CD8-positive, alpha-beta memory T cell (primary cell): ENCODE results near the gene ATP11A. TPM values are rescaled to one million over a fixed set of nuclear protein-coding genes. Genes with fewer than 3 reads are reported as not detected.
"Not testable (repeated sequence)": the region's sequence is repeated elsewhere in the genome, so short reads cannot be mapped to it uniquely, and the experiment has no call there.

ENCODE experiments used
- CTCF ChIA-PET: fragments of 350-600 bp; sonication (Branson Sonifier 250); formaldehyde crosslinking; loops from one replicate; lab custom pipeline; 2021; ENCODE audit warnings: antibody characterized with exemption; lab: Charles Lee
- POLR2A ChIA-PET: fragments of 350-600 bp; sonication (Branson Sonifier 250); formaldehyde crosslinking; loops from one replicate; lab custom pipeline; 2021; ENCODE audit warnings: antibody characterized with exemption; lab: Charles Lee
- DNase-seq, 5 donors: peaks; one replicate each; pipeline versions ENCODE4 v3.0.0 to v3.0.0-alpha.2; 2020 to 2022; ENCODE audit warnings: mixed read lengths in 1 of 5
- H3K27ac ChIP-seq: one replicate; pipeline ENCODE4 v1.7.0; 2013; ENCODE audit warnings: low read depth, mild to moderate bottlenecking, low read length, moderate library complexity
- H3K27me3 ChIP-seq: 2 replicates; pipeline ENCODE4 v1.7.0; 2013; ENCODE audit warnings: low read length, mild to moderate bottlenecking; ENCODE audit not compliant: insufficient read depth, poor library complexity, severe bottlenecking
- H3K36me3 ChIP-seq: 2 replicates; pipeline ENCODE4 v1.7.0; 2013; ENCODE audit warnings: mild to moderate bottlenecking, low read length, moderate library complexity; ENCODE audit not compliant: insufficient read depth
- H3K4me1 ChIP-seq: 2 replicates; pipeline ENCODE4 v1.7.0; 2013; ENCODE audit warnings: mild to moderate bottlenecking, low read length, moderate library complexity; ENCODE audit not compliant: insufficient read depth
- H3K4me3 ChIP-seq: 2 replicates; pipeline ENCODE4 v1.7.0; 2013; ENCODE audit warnings: mild to moderate bottlenecking, low read length
- H3K9me3 ChIP-seq: 2 replicates; pipeline ENCODE4 v1.7.0; 2013; ENCODE audit warnings: mild to moderate bottlenecking, low read length
- H3K27ac Mint-ChIP-seq, 8 donors: one replicate each; pipeline ENCODE4 v1.8.0; 2020 to 2021; ENCODE audit warnings: mixed read lengths in 8 of 8, mild to moderate bottlenecking in 6 of 8, inconsistent platforms in 3 of 8, moderate library complexity in 3 of 8
- H3K27me3 Mint-ChIP-seq, 2 donors: one replicate each; pipeline ENCODE4 v1.8.0; 2020 to 2021; ENCODE audit warnings: mixed read lengths in 2 of 2, mild to moderate bottlenecking in 1 of 2, moderate library complexity in 1 of 2
- H3K36me3 Mint-ChIP-seq, 3 donors: one replicate each; pipeline ENCODE4 v1.8.0; 2020 to 2021; ENCODE audit warnings: mixed read lengths in 3 of 3, inconsistent platforms in 1 of 3, mild to moderate bottlenecking in 1 of 3
- H3K4me1 Mint-ChIP-seq, 3 donors: one replicate each; pipeline ENCODE4 v1.8.0; 2020 to 2021; ENCODE audit warnings: mixed read lengths in 3 of 3, inconsistent platforms in 1 of 3, mild to moderate bottlenecking in 1 of 3
- H3K4me3 Mint-ChIP-seq, 7 donors: one replicate each; pipeline ENCODE4 v1.8.0; 2020 to 2021; ENCODE audit warnings: mixed read lengths in 7 of 7, mild to moderate bottlenecking in 6 of 7, moderate library complexity in 4 of 7, inconsistent platforms in 2 of 7
- H3K9me3 Mint-ChIP-seq, 5 donors: one replicate each; pipeline ENCODE4 v1.8.0; 2020 to 2022; ENCODE audit warnings: mixed read lengths in 5 of 5, mild to moderate bottlenecking in 3 of 5, moderate library complexity in 2 of 5, inconsistent platforms in 1 of 5
- polyA plus RNA-seq: library from polyadenylated mRNA; unstranded; fragments of 300-500 nt; fragmentation: Illumina TruSeq; gene quantifications from one replicate; pipeline ENCODE4 v1.2.3, GENCODE V29; 2021
- total RNA-seq, 2 experiments: library from RNA; stranded (reverse); gene quantifications; one replicate each; pipeline ENCODE4 v1.2.3, GENCODE V29; 2021

The ATP11A gene
- total and polyA plus RNA-seq, 3 experiments from 2014 or later, result 4.5 to 34.6 (median 34.0) TPM

DNA sequence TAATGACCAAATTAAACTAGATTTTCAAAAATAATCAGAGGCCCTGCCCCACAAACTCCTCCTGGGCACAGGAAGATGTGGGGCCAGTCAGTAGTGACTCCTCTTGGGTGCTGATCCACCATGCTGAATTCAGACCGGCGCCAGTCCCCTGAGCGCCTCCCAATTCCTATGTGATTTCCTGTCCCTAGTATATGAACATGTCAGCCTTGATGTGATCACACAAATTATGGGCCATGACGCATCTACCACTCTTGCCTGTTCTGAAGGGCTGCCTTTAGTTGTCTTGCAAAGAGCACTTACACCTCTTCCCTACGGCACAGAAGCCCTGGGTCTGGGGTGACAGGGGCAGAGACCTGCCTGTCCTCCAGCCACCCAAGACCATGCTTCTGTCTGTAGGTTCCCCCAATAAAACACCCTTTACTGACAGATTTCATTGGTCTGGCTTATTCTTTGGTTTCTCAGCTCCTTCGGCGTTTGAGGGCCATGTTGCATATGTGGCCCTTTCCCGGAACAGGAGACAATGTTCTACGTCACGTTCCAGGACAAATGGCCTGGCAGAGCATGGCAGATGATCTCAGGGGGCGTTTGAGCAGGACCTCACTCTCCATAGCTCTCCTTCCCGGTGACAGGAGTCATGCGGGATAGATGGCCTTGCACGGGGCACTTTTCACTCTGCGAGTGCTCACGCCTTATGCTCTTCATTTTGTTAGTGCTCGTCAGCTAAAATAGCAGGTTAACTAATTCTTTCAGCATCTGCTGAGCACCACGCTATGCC lies 5.6 kb upstream of the ATP11A start:
- no peak overlapping the region for H3K27ac ChIP-seq
- H3K36me3 Mint-ChIP-seq, result peaks cover 0 to 4% (median 0%) of the 10 kb centered on the region in 3 donors
- H3K27me3 ChIP-seq, result no peaks in the 10 kb centered on the region
- POLR2A ChIA-PET, result no interaction called here
- peaks cover 0 to 3% of the 10 kb centered on the region in 2 donors for H3K27me3 Mint-ChIP-seq
- H3K9me3 ChIP-seq, result no peaks in the 10 kb centered on the region
- peak overlapping the region in 2 of 8 donors; percentile 35 to 58 for H3K27ac Mint-ChIP-seq
- DNase-seq, result no peak
- peaks cover 12% of the 10 kb centered on the region for H3K4me1 ChIP-seq
- H3K4me1 Mint-ChIP-seq, result peaks cover 13 to 19% (median 14%) of the 10 kb centered on the region in 3 donors
- H3K4me3 Mint-ChIP-seq, result peak overlapping the region in 1 of 7 donors; percentile 28
- no peaks in the 10 kb centered on the region for H3K36me3 ChIP-seq
- CTCF ChIA-PET, result no interaction called here
- no peaks in the 10 kb centered on the region for H3K9me3 Mint-ChIP-seq
- no peak overlapping the region for H3K4me3 ChIP-seq

DNA sequence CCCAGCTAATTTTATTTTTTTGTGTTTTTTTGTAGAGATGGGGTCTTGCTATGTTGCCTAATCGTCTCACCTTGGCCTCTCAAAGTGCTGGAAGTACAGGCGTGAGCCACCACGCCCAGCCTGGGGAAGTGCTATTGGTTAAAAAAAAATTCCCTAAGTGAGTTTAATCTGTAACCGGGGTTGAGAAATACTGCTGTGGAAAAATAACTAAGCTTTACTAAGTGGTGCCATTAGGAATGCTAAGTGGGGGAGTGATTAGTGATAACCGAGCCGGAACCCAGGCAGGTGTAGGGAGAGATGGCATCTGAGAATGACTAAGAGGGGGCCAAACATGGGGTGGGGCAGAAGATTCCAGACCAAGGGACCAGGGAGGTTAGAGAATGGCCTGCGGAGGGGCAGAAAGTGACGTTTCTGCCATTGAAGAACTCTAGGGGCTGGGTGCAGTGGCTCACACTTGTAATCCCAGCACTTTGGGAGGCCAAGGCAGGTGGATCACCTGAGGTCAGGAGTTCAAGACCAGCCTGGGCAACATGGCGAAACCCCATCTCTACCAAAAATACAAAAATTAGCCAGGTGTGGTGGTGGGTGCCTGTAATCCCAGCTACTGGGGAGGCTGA lies 4.5 kb upstream of the ATP11A start:
- H3K36me3 Mint-ChIP-seq, H3K36me3 ChIP-seq, H3K4me3 ChIP-seq, H3K27ac Mint-ChIP-seq, POLR2A ChIA-PET, H3K27ac ChIP-seq, H3K9me3 Mint-ChIP-seq, CTCF ChIA-PET, H3K27me3 Mint-ChIP-seq, H3K9me3 ChIP-seq, H3K27me3 ChIP-seq, DNase-seq: not testable (repeated sequence)
- peaks cover 12% of the 10 kb centered on the region for H3K4me1 ChIP-seq
- peaks cover 13 to 19% (median 16%) of the 10 kb centered on the region in 3 donors for H3K4me1 Mint-ChIP-seq
- H3K4me3 Mint-ChIP-seq, result peak overlapping the region in 1 of 7 donors; percentile 60

DNA sequence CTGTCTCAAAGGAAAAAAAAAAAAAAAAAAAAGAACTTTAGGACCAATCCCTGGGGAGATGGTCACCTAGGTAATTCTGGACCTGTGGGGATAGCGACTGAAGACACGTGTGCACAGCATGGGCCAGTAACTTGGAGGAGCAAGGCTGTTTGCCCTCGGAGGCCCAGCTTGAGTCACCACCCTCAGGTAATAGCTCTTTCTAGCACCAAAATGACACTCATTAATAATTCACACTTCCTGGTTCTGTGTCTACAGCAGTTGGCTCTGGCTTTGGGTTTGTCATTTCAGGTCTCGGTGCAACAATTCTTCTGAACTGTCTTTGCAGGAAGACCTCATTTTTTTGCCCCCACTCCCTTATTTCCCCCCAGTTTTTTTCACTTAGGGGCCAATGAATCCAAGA lies 3.9 kb upstream of the ATP11A start:
- Mint-ChIP-seq H3K27me3 (no peaks in the 10 kb centered on the region), H3K4me3 (no peak overlapping the region), H3K36me3 (peaks cover 0 to 9% (median 0%) of the 10 kb centered on the region in 3 donors), H3K9me3 (no peaks in the 10 kb centered on the region), H3K4me1 (peaks cover 15 to 23% (median 19%) of the 10 kb centered on the region in 3 donors), H3K27ac (peak overlapping the region in 2 of 8 donors; percentile 57 to 58)
- Histone ChIP-seq H3K27ac (no peak overlapping the region), H3K9me3 (no peaks in the 10 kb centered on the region), H3K4me1 (peaks cover 12% of the 10 kb centered on the region), H3K4me3 (no peak overlapping the region), H3K27me3 (no peaks in the 10 kb centered on the region), H3K36me3 (no peaks in the 10 kb centered on the region)
- DNase-seq, result no peak
- CTCF ChIA-PET, result no interaction called here
- POLR2A ChIA-PET, result no interaction called here

DNA sequence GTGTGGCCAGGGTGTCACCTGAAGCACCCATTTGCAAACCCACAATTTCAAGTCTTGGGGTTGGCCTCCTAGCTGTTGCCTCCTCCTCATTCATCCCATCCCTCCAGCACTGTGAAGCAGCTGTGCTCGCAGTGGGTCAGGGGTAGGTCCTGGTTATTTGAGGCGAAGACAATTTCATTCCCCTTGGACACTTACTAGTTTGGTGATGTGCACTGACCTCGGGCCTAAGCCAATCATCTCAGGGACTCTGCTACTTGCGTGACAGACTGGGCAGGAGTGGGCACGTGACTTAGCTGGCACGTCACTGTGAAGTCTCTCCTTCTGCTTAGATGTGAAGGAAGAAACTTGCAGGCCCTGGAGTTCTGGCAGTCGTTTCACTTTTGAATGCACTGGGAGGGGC lies 3.5 kb upstream of the ATP11A start:
- Mint-ChIP-seq H3K9me3 (no peaks in the 10 kb centered on the region), H3K36me3 (peaks cover 0 to 9% (median 0%) of the 10 kb centered on the region in 3 donors), H3K27ac (peak overlapping the region in 1 of 8 donors; percentile 46), H3K27me3 (no peaks in the 10 kb centered on the region), H3K4me1 (peaks cover 18 to 27% (median 24%) of the 10 kb centered on the region in 3 donors), H3K4me3 (no peak overlapping the region)
- Histone ChIP-seq H3K27me3 (no peaks in the 10 kb centered on the region), H3K36me3 (no peaks in the 10 kb centered on the region), H3K4me3 (no peak overlapping the region), H3K4me1 (peaks cover 17% of the 10 kb centered on the region), H3K27ac (no peak overlapping the region), H3K9me3 (no peaks in the 10 kb centered on the region)
- ChIA-PET CTCF (no interaction called here), POLR2A (no interaction called here)
- DNase-seq, result no peak

DNA sequence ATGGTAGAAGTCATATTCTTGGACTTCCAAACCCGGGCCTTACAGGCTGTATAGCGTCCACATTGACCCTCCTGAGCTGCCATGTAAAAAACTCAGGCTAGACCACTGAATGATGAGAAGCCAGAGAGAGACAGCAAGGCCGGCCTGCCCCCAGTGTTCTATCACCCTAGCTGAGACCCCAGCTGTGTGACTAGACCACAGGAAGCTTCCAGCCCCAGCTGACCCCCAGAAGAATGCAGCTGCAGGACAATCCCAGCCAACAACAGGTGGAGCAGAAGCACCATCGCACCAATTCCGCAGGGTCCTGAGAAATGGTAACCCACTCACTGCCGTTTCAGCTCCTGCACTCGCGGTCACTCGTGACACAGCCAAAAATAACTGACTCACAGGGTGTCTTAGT lies 2.9 kb upstream of the ATP11A start:
- peak overlapping the region in 1 of 7 donors; percentile 9 for H3K4me3 Mint-ChIP-seq
- peaks cover 23% of the 10 kb centered on the region for H3K4me1 ChIP-seq
- H3K27ac Mint-ChIP-seq, result no peak overlapping the region
- no peaks in the 10 kb centered on the region for H3K27me3 ChIP-seq
- no peak overlapping the region for H3K4me3 ChIP-seq
- H3K36me3 Mint-ChIP-seq, result peaks cover 0 to 9% (median 0%) of the 10 kb centered on the region in 3 donors
- no peaks in the 10 kb centered on the region for H3K27me3 Mint-ChIP-seq
- H3K4me1 Mint-ChIP-seq, result peaks cover 25 to 33% (median 30%) of the 10 kb centered on the region in 3 donors
- H3K9me3 ChIP-seq, result no peaks in the 10 kb centered on the region
- CTCF ChIA-PET, result no interaction called here
- no peak for DNase-seq
- H3K27ac ChIP-seq, result no peak overlapping the region
- H3K9me3 Mint-ChIP-seq, result no peaks in the 10 kb centered on the region
- H3K36me3 ChIP-seq, result no peaks in the 10 kb centered on the region
- POLR2A ChIA-PET, result no interaction called here

DNA sequence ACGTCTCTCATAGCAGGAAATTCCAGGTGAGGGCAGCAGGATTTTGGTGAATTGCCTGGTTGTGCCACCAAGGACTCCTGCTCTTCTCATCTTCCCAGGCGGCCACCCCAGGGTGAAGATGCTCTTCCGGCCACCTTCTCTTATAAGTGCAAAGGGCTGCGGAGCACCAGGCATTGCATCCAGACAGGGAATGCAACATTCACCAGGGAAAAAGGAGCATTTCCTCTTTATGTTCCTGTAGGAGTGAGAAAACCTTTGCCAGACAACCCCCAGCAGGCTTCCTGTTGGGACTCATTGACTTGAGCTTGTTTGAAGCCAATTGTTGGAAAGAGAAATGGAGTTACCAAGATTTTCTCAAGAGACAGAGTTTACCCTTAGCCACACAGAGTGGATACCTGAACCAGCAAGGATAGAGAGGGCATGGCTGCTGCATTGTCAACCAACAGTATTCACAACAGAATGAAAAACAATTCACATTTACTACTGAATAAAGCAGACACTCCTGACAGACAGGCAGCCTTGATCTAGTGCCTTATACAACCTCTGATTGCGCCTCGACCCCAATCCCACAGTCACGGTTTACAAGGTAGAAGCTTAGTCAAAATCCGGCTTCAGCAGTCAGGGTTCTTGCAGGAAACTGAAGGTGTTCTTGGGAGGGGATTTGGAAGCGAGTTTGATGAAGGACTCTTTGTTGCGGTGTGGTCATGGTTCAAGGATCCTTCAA lies 1.8 kb upstream of the ATP11A start:
- H3K27me3 ChIP-seq, result no peaks in the 10 kb centered on the region
- peaks cover 0 to 9% (median 0%) of the 10 kb centered on the region in 3 donors for H3K36me3 Mint-ChIP-seq
- H3K4me3 Mint-ChIP-seq, result peak overlapping the region; percentile 78 to 94 (median 84)
- H3K36me3 ChIP-seq, result no peaks in the 10 kb centered on the region
- POLR2A ChIA-PET, result no interaction called here
- no peak overlapping the region for H3K27ac ChIP-seq
- DNase-seq, result no peak
- H3K27me3 Mint-ChIP-seq, result no peaks in the 10 kb centered on the region
- no peaks in the 10 kb centered on the region for H3K9me3 ChIP-seq
- H3K4me1 ChIP-seq, result peaks cover 33% of the 10 kb centered on the region
- no peaks in the 10 kb centered on the region for H3K9me3 Mint-ChIP-seq
- peak overlapping the region; percentile 67 for H3K4me3 ChIP-seq
- H3K4me1 Mint-ChIP-seq, result peaks cover 35 to 43% (median 40%) of the 10 kb centered on the region in 3 donors
- peak overlapping the region; percentile 70 to 98 (median 89) for H3K27ac Mint-ChIP-seq
- CTCF ChIA-PET, result no interaction called here

DNA sequence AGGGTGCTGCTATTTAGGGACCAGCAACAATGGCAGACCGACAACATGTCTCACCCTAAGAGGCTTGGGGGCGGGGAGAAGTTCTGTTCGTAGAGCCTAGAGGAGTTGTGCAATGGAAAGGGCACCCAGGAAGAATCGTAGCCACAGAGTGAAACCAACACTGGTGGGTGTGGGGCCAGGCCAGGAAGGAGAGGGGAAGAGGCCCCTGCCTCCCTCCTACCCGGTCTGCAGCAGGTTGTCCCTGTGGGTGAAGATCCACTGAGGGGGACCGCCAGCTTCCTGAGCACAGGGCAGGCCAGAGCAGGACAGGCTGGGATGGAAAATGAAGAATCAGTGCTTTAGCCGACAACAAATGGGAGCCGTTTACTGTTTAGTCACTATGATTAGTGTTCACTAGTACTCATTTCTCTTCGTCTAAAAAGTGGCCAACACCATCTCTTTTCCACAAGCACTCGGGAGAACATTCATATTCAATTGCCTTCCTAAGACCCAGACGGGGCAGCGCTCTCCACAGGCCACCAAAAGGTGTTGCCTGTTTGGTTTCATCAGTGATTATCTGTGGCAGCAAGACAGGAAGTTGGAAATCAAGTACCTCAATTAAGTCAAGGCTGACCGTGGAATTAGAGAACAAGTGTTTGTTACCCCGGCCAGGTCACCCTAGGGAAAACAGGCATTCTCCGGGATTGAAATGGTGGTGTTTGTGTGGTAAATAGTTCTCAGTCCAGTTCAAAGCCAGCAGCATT lies 1.1 kb upstream of the ATP11A start:
- Mint-ChIP-seq H3K36me3 (peaks cover 0 to 9% (median 0%) of the 10 kb centered on the region in 3 donors), H3K9me3 (no peaks in the 10 kb centered on the region), H3K4me3 (peak overlapping the region; percentile 78 to 94 (median 84)), H3K4me1 (peaks cover 39 to 49% (median 45%) of the 10 kb centered on the region in 3 donors), H3K27me3 (no peaks in the 10 kb centered on the region), H3K27ac (peak overlapping the region; percentile 70 to 98 (median 89))
- Histone ChIP-seq H3K9me3 (no peaks in the 10 kb centered on the region), H3K4me3 (peak overlapping the region; percentile 67), H3K27me3 (no peaks in the 10 kb centered on the region), H3K36me3 (no peaks in the 10 kb centered on the region), H3K27ac (peak overlapping the region; percentile 80), H3K4me1 (peaks cover 38% of the 10 kb centered on the region)
- ChIA-PET CTCF (interaction anchor here (0.9 kb wide), 1 partner anchor 83 kb away, joined by 3 read pairs; no protein-coding TSS in a partner anchor), POLR2A (no interaction called here)
- DNase-seq, result peak in 3 of 5 donors; percentile 5 to 23 (median 14)
